Measurements from ENCODE around the gene EFCAB8.

DNA sequence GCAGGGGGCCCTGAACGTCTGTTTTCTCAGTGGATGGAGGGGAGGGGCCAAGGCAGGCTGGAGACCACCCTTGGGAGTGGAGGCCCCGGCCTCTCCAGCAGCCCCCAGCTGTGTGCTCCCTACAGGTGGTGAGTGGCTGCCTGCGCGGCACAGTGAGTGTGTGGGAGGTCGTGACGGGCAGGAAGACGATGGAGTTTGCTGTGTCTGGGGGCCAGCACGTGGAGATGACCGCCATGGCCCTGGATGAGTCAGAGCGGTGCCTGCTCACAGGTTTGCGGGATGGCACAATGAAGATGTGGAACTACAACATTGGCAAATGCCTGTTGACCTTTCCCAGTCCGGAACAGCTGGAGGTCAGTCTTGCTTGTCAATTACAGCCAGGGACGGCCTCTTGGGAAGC, 52.6 kb downstream of the EFCAB8 start:
- TF ChIP-seq, protein P1, sequence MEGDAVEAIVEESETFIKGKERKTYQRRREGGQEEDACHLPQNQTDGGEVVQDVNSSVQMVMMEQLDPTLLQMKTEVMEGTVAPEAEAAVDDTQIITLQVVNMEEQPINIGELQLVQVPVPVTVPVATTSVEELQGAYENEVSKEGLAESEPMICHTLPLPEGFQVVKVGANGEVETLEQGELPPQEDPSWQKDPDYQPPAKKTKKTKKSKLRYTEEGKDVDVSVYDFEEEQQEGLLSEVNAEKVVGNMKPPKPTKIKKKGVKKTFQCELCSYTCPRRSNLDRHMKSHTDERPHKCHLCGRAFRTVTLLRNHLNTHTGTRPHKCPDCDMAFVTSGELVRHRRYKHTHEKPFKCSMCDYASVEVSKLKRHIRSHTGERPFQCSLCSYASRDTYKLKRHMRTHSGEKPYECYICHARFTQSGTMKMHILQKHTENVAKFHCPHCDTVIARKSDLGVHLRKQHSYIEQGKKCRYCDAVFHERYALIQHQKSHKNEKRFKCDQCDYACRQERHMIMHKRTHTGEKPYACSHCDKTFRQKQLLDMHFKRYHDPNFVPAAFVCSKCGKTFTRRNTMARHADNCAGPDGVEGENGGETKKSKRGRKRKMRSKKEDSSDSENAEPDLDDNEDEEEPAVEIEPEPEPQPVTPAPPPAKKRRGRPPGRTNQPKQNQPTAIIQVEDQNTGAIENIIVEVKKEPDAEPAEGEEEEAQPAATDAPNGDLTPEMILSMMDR (IDR thresholded peaks at IDR 0.05; ENCODE audit: low read depth, low read length), result no peak
- TF ChIP-seq POLR2A (IDR thresholded peaks at IDR 0.05; ENCODE audit: extremely low read depth, insufficient read length) (no peak), MYC (IDR thresholded peaks at IDR 0.05; ENCODE audit: low read depth, low read length) (no peak)
- TF ChIP-seq, protein P2, sequence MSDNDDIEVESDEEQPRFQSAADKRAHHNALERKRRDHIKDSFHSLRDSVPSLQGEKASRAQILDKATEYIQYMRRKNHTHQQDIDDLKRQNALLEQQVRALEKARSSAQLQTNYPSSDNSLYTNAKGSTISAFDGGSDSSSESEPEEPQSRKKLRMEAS (IDR thresholded peaks at IDR 0.05; ENCODE audit: low read depth, low read length), result no peak

Data from NB4 (cell line).